NCI-H446 (cell line): ENCODE measurements around the gene IQCN.

Experiments
- DNase-seq, 2 experiments: peaks; one replicate each; lab custom pipeline; 2025; lab: John Stamatoyannopoulos, UW

Gene IQCN

DNA sequence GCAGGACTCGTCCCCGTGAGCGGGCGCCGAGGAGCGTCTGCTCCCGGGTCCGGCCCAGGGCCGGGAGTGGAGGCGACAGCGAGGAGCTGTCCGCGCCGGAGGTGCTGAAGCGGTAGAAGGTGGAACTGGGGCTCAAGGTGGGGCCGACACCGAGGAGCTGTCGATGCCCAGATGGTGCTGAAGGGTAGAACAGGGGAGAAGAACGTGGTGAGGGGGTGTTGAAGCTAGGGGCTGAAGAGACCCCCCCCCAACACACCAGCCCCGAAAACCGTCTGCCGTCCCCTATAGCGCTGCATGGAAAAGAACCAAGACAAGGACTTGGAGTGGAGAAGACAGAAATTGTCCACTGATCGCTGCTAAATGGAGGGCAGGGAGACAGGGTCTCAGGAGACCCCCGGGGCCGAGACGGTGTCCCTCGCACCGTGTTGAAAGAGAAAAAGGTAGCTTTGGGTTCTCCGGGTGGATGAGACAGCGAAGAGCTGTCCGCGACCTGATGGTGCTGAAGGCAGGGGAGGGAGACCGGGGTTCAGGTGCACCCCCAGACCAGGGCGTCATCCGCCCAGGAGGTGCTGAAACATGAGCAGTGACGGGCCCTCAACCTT lies 40.9 kb downstream of the IQCN start:
- no peak for DNase-seq

DNA sequence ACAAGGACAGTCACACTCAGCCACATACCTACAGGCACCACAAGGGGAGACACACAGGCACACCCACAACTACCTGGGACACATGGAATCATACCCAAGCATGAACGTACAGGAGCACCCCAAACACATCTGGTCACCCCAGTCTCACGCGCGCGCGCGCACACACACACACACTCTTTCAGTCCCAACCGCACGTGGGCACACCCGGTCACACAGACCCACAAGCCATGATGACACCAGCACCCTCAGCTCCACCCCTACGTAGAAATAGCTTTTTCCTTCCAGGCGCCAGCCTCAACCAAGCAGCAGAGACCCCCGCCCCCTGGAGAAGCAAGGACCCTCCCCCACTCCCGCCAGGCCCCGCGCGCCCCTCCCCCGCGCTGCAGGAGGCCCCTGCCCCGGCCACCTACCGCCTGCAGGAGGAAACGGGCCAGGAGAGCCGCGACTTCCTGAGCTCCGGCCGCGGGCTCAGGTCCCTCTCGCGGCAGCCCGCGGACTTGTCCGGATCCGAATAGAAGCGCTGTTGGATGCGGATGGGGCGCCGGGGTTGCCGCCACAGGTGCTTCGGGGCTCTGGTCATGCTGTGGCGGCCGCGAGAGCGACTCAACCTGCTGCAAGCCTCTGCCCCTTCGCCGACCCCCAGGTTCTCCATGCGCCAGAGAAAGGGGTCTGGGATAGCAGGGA lies 41.6 kb downstream of the IQCN start:
- peak in 1 of 2 experiments; percentile 23 for DNase-seq

DNA sequence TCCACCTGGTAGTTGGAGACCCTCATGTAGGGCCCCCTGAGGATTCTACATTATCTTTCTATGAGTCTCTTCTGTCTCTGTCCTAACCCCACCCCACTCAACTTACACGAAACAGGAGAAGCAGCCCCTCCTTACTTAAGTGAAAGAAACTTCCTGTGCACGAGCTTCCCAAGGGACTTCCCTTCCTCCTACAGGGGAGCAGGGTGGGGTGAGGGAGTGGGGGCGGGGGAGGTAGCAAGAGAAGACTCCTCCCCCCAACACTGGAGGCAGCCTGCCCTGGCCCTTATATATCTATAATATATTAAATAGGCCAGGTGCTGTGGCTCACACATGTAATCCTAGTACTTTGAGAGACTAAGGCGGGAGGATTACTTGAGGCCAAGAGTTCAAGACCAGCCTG lies 42.5 kb downstream of the IQCN start:
- no peak for DNase-seq

DNA sequence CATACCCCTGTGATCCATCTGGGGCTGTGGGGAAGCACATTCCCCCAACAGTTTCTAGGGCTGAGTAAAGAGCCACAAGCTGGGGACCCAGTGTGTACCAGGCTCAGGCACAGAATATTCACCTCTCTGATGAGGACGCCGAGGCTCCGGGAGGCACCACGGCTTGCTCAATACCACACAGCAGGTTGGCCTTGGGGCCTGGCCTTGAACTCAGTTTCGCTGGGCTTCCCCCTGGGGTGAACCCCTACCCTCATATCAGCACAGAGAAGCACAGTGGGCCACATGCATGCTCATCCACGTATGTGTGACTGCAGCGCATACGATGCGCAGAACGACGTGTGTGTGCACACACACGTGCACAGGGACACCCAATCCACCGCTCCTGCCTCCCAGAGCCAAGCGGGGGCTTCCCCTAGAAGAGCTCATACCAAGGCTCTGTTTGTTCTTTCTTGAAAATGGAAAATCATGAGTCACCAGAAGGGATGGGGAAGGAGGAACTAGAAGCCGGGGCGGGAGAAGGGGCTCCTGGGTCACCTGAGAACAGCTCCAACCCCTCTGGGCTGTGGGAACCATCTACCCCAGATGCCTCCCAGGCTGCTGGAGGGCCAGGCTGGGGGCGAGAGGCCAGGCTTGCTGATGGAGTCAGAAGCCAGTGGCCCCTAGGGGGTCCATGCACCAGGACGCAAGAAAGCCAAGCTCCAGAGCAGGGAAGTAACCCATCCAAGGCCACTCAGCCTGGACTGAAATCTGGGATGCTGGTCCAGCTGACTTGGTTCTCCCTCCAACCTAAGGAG lies 43.1 kb downstream of the IQCN start:
- no peak for DNase-seq

DNA sequence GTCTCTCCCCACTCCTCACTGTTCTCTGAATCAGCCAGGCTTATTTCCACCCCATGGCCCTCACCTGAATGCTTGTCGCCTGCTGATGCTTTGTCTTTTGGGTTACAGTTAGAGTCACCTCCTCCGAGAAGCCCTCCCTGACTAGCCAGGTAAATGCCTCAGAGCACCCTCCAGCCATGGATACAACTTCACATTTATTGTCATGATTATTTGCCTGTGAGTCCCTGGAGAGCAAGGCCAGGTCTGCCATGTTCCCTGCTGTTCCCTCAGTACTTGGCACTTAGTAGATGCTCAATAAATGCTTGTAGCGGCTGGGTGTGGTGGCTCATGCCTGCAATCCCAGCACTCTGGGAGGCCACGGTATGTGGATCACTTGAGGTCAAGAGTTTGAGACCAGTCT lies 44.3 kb downstream of the IQCN start:
- no peak for DNase-seq

DNA sequence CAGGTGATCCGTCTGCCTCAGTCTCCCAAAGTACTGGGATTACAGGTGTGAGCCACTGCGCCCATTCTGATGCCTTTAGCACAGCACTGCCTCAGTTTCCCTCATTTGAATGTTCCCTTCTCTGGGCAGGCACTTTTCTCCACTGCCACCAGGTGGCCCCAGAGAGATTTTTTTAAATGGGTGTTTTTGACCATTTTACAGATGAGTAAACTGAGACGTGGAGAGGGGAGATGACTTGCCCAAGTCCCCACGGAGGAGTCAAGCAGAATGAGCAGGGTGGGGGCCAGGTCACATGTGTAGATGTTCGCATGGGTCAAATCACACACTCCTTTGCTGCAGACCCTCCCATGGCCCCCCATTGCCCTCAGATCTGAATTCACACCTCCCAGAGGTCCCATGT lies 44.8 kb downstream of the IQCN start:
- no peak for DNase-seq

DNA sequence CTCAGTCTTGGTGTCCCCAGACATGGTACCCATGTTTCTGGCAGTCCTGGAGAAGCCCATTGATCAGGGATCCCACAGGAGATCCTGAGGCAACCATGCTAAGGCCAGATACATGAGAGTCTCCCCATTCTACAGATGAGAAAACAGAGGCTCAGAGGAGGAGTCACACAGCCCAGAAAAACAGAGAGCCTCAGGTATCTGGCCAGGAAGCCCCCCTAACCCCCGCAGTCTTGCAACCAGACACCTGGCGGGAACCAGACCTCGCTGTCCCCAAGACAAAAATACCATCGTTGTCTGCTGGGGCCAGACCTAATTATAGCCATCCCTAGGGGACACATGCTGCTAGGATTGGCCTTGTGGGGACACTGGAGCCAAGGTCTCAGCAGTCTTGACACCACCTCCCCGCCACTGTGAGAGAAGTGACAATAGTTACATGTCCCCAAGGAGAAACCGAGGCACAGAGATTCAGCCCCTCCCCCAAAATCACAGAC lies 46.4 kb downstream of the IQCN start:
- DNase-seq = no peak

DNA sequence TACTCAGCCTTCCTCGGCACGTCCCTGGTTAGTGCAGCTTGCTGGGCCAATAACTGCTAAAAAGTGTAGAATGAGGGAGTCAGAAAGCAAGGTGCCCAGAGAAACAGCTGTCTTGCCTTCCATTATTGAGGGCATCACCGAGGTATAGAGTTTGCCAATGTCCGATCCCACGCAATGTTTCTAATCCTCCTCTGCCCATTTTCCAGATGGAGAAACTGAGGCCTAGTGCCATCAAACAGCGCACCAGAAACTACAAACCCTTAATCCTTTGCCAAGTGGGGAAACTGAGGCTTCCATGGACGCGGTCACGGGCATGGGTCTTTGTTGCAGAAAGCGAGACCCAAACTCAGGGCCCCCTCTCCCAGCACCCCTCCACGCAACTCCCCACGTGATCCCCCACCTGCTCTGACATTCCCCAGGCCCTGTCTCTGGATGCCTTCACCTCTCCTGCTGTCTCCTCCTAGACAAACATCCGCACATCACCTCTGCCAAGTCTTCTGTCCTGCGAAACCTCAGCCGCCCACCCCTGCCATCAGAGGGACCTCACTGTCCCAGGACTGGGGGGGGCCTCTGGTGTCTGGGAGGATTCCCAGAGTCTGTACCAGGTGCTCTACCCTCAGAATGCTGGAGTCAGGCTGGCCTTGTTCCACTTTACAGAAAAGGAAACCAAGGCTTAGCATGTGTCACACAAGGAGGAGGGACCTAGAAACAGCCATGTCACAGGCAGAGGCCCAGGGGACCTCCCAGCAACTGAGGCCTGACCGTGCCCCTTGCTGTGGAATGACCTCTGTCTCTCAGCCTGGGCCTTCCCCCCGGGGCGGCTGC lies 47.1 kb downstream of the IQCN start:
- no peak for DNase-seq

DNA sequence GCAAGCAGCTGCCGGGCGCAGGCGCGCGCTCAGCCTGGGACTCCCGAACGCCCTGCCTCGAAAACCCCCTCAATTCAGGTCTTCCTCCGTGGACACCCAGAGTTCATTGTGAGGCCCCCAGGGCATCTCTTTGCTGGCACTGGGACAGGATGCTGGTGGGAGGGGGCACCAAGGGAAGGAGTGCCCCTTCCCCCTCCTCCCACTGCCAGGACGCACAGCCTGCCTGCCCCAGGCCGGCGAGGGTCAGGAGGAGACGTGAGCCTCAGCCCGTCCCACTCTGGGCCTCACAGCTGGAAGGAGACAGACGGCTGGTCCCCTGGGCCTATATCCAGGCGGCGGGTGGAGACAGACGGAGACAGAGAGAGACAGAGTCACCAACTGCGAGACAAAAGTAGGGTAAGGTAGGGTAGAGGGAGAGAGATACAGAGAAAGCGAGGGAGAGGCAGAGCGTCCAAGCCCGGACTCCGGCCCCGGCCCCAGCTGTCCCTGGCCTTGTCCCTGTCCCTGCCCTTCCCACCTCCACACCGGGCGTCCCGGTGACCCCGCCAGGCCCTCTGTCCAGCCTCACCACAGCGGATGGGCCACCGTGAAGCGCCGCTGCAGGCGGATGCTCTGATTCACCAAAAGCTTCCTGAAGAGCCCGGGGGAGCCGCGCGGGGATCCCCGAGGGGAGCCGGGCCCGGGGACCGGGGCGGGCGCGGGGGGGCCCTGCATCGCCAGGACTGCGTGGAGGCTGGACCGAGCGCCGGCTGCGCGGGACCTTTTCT lies 48.4 kb downstream of the IQCN start, which contains the start of gene PDE4C:
Gene PDE4C (minus strand): TSS at position 737 of the 767 bp plus-strand sequence. CDS start 23 bp downstream, at position 714.
- no peak for DNase-seq

DNA sequence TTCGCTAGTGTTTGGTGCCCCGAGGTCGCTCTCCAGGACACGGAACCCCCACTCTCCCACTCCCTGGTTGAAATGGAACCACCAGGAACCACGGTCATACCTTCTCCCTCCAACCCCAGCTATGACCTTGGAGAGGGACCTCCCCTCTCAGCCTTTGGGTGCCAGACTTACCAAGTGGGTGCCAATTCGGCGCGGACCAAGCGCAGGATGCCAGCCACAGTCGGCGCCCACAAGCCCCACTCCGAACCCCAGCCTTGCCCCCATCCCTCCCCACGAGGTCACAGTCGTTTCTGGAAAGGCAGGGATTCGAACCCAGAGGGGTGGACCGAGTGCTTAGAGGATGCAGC lies 48.9 kb downstream of the IQCN start:
- DNase-seq = no peak

DNA sequence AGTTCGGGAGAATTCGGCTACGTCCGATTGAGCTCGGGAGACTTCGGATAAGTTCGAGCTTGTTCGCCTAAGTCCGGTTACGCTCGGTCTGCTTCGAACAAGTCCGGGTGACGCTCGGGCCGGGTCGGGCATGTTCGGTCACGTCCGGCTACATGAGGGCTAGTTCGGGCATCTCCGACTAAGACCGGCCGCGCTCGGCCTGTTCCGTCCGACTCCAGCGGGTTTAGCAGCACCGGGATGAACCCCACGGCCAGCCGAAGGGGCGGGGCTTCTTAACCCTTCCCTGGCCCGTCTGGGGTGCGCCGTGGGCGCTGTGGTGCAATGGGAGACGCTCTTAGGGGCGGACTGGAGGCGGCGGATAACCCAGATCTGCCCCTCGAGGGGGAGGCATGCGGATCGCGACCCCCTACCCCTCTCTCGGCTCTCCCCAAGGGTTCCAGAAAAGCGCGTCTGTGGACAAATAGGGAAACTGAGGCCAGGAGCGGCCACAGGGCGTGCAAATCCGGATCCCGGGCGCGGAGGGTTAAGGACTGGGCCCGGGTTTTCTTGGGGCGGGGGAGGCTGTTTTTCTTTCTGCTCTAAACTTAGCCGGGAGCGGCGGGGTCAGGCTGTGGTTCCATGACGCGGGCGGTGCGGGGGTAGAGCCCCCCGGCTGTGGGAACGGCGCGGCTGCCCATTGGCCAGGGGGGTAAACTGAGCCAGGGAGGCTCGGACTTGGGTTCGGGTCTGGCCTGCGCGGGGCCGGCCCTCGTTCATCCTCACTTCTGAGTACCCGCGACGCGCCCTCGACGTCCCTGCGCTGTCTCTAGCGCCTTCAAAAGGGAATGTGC lies 49.5 kb downstream of the IQCN start:
- DNase-seq = peak; percentile 96 to 99

DNA sequence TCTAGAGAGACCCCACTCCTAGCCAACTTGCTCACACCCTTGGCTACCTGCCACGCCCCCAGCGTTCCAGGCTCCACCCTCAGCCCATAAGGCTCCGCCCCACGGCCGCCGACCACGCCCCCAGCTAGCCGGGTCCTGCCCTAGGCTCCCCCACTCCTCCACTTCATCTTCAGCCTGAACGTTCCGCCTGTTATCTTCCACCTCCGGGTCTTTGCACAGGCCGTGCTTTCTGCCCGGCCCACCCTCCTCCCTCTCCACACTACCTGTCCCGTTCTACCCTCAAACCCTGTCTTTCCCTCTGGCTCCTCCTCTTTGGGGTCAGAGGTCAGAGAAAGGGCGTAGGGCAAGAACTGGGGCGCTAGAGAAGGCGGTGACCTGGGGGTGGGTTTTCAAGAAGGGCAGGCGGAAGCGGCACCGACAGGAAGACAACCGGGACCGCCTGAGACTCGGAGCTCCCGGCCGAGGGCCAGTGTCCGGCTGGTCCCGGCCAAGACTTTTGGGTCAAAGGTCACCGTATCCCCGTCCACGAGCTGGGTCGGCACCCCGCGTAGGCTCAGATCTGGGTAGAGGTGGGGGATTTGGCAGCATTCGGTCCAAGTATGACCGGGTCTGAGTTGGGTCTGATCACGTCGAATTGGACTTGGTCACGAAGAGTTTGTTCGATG lies 50.3 kb downstream of the IQCN start:
- peak in 1 of 2 experiments; percentile 29 for DNase-seq

DNA sequence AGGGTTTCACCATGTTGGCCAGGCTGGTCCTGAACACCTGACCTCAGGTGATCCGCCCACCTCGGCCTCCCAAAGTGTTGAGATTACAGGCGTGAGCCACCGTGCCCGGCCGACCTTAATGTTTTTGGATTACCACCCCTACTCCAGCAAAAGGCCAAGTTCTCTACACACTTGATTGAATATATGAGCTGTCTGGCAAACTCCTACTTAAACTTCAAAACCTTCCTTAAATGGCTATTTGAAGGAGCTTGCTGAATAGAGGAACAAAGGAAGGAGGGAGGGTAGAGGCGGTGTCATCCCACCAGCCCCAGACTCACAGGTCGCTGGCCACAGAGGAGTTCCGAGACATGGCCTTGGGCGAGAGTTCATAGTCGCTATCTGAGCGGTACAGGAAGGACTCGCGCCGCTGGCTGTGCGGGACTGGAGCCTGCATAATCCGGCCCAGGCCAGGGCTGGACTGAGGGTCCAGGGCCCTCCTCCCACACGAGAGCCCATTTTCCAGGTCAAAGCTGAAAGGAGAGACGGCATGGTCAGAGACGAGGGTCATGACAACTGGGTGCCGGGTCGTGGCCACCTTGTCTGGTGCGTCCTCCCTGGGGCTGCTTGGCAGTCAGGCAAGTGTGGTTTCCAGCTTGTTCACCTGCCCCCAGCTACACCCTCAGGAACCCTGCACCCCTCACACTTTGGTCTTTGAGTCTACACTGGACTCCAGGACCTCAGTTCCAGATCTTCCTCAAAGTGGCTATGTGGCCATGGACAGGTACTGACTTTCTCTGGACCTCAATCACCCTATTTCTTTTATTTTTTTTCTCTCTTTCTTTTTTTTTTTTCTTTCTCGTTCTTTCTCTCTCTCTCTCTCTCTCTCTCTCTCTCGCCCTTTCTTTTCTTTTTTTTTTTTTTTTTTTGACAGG lies 52.2 kb downstream of the IQCN start:
- no peak for DNase-seq

DNA sequence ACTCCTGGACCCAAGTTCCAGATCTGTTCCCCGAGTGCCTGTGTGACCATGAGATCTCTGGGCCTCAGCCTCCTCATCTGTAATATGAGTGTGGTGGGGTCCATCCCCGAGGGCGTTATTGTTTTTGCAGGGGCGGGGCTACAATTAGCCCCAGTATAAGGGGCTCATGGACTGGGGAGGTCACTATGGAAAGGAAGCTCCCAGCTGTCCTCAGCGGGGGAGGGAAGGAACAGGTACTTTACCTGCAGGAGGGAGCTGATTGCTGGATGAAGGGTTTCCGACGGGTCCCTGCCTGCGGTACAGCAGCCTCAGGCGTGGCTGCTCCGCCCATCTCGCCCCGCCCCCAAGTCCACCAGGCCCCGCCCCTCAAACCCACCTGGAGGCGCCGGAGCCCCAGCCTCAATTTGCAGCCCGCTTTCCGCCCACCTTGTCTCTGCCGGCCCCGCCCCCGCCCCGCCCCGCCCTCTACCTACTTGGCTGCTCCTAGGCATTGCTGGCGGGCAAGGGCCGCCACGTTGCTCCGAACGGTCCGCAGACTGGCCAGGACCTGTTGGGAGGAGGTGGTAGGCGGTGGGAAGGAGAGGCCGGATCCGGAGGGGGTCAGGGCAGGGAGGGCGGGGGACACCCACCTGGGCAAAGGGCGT lies 53.5 kb downstream of the IQCN start:
- no peak for DNase-seq

DNA sequence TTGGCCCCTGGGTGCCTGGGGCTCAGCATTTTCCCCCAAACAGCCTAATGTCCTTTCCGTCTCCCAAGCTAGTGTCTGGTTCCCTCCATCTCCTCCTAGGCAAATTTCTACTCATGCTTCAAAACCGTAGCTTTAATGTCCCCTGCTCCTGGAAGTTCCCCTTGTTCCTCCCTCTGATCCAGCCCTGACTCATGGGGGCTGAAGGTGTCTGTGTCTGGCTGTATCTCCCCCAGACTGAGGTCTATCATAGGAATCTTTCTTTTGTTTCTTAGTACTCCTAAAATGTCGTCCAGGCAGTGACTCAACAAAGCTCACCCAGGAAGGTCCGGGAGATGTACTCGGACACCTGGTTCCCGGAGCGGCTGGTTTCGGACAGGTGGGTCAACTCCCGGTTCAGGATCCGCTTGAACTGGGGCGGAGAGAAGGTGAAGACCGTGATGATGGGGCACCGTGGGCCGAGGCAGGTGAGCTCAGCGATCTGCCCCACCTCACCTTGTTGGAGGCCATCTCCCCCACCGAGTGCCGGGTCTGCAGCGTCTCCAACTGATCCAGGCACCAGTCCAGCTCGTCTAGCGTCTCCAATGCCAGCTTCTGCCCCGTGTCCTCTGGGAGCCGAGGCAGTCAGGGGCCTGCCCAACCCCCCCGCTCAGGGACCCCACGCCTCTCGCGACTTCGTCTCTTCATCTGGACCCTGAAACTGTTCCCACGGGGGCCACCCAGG lies 54.2 kb downstream of the IQCN start:
- DNase-seq = no peak

DNA sequence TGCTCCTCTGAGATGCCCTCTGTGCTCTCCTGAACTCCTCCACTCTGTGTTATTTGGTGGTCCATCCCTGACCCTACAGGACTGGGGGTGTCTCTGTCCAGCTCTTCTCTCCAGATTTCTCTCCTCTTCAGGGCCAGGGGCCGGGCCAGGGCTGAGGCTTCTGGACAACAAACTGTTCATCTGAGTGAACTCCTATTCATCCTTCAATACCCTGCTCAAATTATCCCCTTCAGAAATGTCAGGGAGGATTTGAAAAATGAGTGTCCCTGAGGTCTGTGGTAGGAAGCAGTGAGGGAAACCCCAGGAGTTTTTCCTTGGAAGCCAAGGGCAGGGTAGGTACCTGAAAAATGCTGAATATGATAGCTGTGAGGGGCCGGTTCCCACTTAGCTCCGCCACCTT lies 55.7 kb downstream of the IQCN start:
- no peak for DNase-seq

DNA sequence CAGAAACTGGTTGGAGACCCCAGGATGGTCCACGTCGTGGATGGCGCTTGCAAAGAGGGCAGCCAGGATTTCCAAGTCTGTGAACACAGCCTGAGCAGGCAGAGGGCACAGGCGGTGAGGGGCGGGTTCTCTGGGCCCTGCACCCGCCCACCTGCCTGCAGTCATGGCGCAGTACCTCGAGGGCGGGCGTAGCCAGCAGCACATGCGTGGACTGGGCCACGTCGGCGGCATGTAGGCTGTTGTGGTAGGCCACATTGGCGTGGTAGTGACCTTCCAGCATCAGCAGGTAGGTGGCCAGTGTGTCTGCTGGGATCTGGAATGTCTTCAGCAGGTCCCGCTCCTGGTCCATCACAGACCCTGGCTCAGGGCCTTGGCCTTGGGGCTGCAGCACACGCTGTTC lies 56.1 kb downstream of the IQCN start:
- no peak for DNase-seq

DNA sequence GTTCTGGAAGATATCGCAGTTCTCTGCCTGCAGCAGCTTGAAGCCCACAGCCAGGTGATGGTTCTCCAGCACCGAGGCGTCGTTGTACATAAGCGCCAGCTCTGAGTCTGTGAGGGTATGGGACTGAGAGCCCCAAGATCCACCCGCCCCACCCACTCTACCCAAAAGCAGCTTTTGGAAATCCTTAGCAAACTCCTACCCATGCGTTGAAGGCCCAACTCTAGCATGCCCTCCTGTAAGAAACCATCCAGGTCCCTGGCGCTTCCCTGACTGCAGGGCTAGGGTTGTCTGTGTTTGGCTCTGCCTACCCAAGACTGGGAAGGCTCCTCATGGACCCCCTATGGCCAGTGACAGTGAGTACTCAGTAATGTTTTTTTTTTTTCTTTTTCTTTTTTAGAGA lies 57.5 kb downstream of the IQCN start:
- DNase-seq = no peak
